H9 (cell line): ENCODE measurements around the gene TM9SF4. TPM values are rescaled to one million over a fixed set of nuclear protein-coding genes. Genes with fewer than 3 reads are reported as not detected.

Experiments
- DNase-seq: peaks from one replicate; pipeline ENCODE4 v3.0.0-alpha.2; 2017
- H2AFZ ChIP-seq: one replicate; pipeline ENCODE4 v1.6.1; 2013; ENCODE audit warnings: mild to moderate bottlenecking, low read length, control low read depth, moderate library complexity
- H2AK5ac ChIP-seq: 2 replicates; pipeline ENCODE4 v1.6.1; 2013; ENCODE audit warnings: low read length, control low read depth, mixed read lengths; ENCODE audit not compliant: insufficient read length
- H2BK120ac ChIP-seq: one replicate; pipeline ENCODE4 v1.6.1; 2013; ENCODE audit warnings: low read depth, mild to moderate bottlenecking, low read length, control low read depth, inconsistent platforms; ENCODE audit not compliant: poor library complexity, severe bottlenecking
- H2BK12ac ChIP-seq: 2 replicates; pipeline ENCODE4 v1.6.1; 2013; ENCODE audit warnings: low read length, control low read depth, mixed read lengths, low read depth; ENCODE audit not compliant: insufficient read length
- H2BK15ac ChIP-seq: 2 replicates; pipeline ENCODE4 v1.6.1; 2013; ENCODE audit warnings: low read depth, low read length, control low read depth
- H2BK20ac ChIP-seq: one replicate; pipeline ENCODE4 v1.6.1; 2013; ENCODE audit warnings: low read depth, mild to moderate bottlenecking, low read length, control low read depth, inconsistent platforms; ENCODE audit not compliant: poor library complexity, severe bottlenecking
- H2BK5ac ChIP-seq: 2 replicates; pipeline ENCODE4 v1.6.1; 2013; ENCODE audit warnings: low read length, control low read depth, mixed read lengths; ENCODE audit not compliant: insufficient read length
- H3K14ac ChIP-seq: 2 replicates; pipeline ENCODE4 v1.6.1; 2013; ENCODE audit warnings: low read length, control low read depth; ENCODE audit not compliant: insufficient read depth
- H3K18ac ChIP-seq: 2 replicates; pipeline ENCODE4 v1.6.1; 2013; ENCODE audit warnings: low read depth, mild to moderate bottlenecking, mixed read lengths, low read length, control low read depth; ENCODE audit not compliant: insufficient read length
- H3K23ac ChIP-seq: 2 replicates; pipeline ENCODE4 v1.6.1; 2013; ENCODE audit warnings: low read length, control low read depth, mixed read lengths, low read depth; ENCODE audit not compliant: insufficient read length
- H3K23me2 ChIP-seq: 2 replicates; pipeline ENCODE4 v1.6.1; 2013; ENCODE audit warnings: low read depth, mild to moderate bottlenecking, mixed read lengths, low read length, control low read depth; ENCODE audit not compliant: insufficient read length, poor library complexity, severe bottlenecking
- H3K27ac ChIP-seq: 2 replicates; pipeline ENCODE4 v1.5.1; 2013; ENCODE audit warnings: low read length, control low read depth, mixed read lengths, low read depth; ENCODE audit not compliant: insufficient read length
- H3K27me3 ChIP-seq: 2 replicates; pipeline ENCODE4 v1.6.1; 2013; ENCODE audit warnings: low read length, control low read depth, inconsistent platforms; ENCODE audit not compliant: insufficient read depth
- H3K4ac ChIP-seq: 2 replicates; pipeline ENCODE4 v1.6.1; 2013; ENCODE audit warnings: low read depth, mild to moderate bottlenecking, control low read depth, inconsistent platforms, low read length, moderate library complexity
- H3K4me1 ChIP-seq: 2 replicates; pipeline ENCODE4 v1.6.1; 2013; ENCODE audit warnings: low read length, control low read depth, inconsistent platforms; ENCODE audit not compliant: insufficient read depth
- H3K4me2 ChIP-seq: 2 replicates; pipeline ENCODE4 v1.6.1; 2013; ENCODE audit warnings: low read length, control low read depth, mixed read lengths; ENCODE audit not compliant: insufficient read length, insufficient read depth
- H3K56ac ChIP-seq: 2 replicates; pipeline ENCODE4 v1.6.1; 2013; ENCODE audit warnings: low read depth, mild to moderate bottlenecking, mixed read lengths, low read length, control low read depth; ENCODE audit not compliant: insufficient read length
- H3K79me1 ChIP-seq: 2 replicates; pipeline ENCODE4 v1.6.1; 2013; ENCODE audit warnings: low read depth, mild to moderate bottlenecking, moderate library complexity, low read length, control low read depth, inconsistent platforms; ENCODE audit not compliant: insufficient read depth, poor library complexity, severe bottlenecking
- H3K79me2 ChIP-seq: 2 replicates; pipeline ENCODE4 v1.6.1; 2013; ENCODE audit warnings: low read length, control low read depth, inconsistent platforms; ENCODE audit not compliant: insufficient read depth
- H3K9ac ChIP-seq: 2 replicates; pipeline ENCODE4 v1.6.1; 2013; ENCODE audit warnings: low read length, control low read depth, mixed read lengths; ENCODE audit not compliant: insufficient read length; ENCODE audit errors: extremely low read depth
- H3K9me3 ChIP-seq: one replicate; pipeline ENCODE4 v1.6.1; 2013; ENCODE audit warnings: low read depth, low read length, inconsistent platforms; ENCODE audit not compliant: control insufficient read depth
- H3T11ph ChIP-seq: one replicate; pipeline ENCODE4 v1.6.1; 2013; ENCODE audit warnings: mild to moderate bottlenecking, low read length, control low read depth, inconsistent platforms
- H4K20me1 ChIP-seq: one replicate; pipeline ENCODE4 v1.6.1; 2013; ENCODE audit not compliant: control insufficient read depth, insufficient read length, insufficient read depth
- H4K5ac ChIP-seq: 2 replicates; pipeline ENCODE4 v1.6.1; 2013; ENCODE audit warnings: low read depth, mild to moderate bottlenecking, mixed read lengths, low read length, control low read depth; ENCODE audit not compliant: insufficient read length
- H4K8ac ChIP-seq: replicated peaks from 2 replicates; pipeline ENCODE4 v1.6.1; 2013; ENCODE audit warnings: low read length, control low read depth, mixed read lengths, low read depth; ENCODE audit not compliant: insufficient read length
- H4K91ac ChIP-seq: 2 replicates; pipeline ENCODE4 v1.6.1; 2013; ENCODE audit warnings: low read depth, mild to moderate bottlenecking, moderate library complexity, mixed read lengths, low read length, control low read depth; ENCODE audit not compliant: insufficient read length
- H3K27ac Mint-ChIP-seq, 3 experiments: 2 replicates in 2 of 3; 3 replicates in 1 of 3; pipeline ENCODE4 v1.8.0; 2020 to 2021; ENCODE audit warnings: mixed read lengths in 3 of 3, mild to moderate bottlenecking in 1 of 3, moderate library complexity in 1 of 3
- H3K27me3 Mint-ChIP-seq: 2 replicates; pipeline ENCODE4 v1.8.0; 2021; ENCODE audit warnings: low read depth, mild to moderate bottlenecking, moderate library complexity, mixed read lengths
- H3K36me3 Mint-ChIP-seq, 3 experiments: 2 replicates in 2 of 3; 3 replicates in 1 of 3; pipeline ENCODE4 v1.8.0; 2020 to 2021; ENCODE audit warnings: low read depth in 3 of 3, mixed read lengths in 3 of 3; ENCODE audit not compliant: insufficient read depth in 1 of 3
- H3K4me1 Mint-ChIP-seq, 2 experiments: 2 replicates each; pipeline ENCODE4 v1.8.0; 2020; ENCODE audit warnings: mixed read lengths in 2 of 2
- H3K4me3 Mint-ChIP-seq, 2 experiments: 2 replicates in 1 of 2; 3 replicates in 1 of 2; pipeline ENCODE4 v1.8.0; 2020 to 2021; ENCODE audit warnings: mild to moderate bottlenecking in 2 of 2, mixed read lengths in 2 of 2, moderate library complexity in 1 of 2
- H3K9me3 Mint-ChIP-seq, 2 experiments: 2 replicates in 1 of 2; 3 replicates in 1 of 2; pipeline ENCODE4 v1.8.0; 2020; ENCODE audit warnings: mild to moderate bottlenecking in 2 of 2, mixed read lengths in 2 of 2, moderate library complexity in 1 of 2
- WGBS: extraction: QIAGEN DNeasy Blood & Tissue Kit; methylation state at CpG from one replicate; pipeline ENCODE4 v1.1.7; 2013; ENCODE audit warnings: missing lambda C conversion rate, low lambda C conversion rate, mixed read lengths; ENCODE audit not compliant: insufficient read length; ENCODE audit errors: extremely low coverage; 5-methylcytosine and 5-hydroxymethylcytosine counted together
- total RNA-seq: library from RNA; stranded (reverse); gene quantifications from 2 replicates; pipeline ENCODE4 v1.2.1, GENCODE V29; 2021
- TF ChIP-seq, protein P1 (sequence below): fragments of 200-600 bp; sonication (generic); conservative IDR thresholded peaks from 3 replicates; pipeline ENCODE4 v1.8.0; 2021; ENCODE audit warnings: antibody characterized with exemption, mild to moderate bottlenecking

TM9SF4 gene
- total RNA-seq, 1 experiment from 2014 or later: 62.3 TPM

DNA sequence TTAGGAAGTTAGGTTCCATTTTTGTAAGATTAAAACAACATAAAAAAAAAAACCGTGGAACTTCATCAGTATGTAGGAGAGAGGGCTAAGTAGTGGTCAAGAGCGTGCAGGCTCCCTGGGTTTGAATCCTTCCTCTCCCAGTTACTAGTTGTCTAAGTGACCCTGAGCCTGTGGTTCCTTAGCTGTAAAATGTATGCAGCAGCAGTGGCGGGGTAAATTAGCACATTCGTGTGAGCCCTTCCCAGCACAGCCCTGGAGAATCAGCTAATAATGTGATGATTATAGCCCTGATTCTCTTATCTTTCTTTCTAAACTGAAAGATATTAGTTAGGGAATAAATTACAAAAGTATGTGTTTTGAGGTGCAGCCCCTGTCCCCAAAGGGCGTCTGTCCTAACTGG is 32.6 kb downstream of the TM9SF4 start:
- H3K27ac Mint-ChIP-seq: no peak overlapping the region
- H3K23me2 ChIP-seq: no peaks in the 10 kb centered on the region
- TF ChIP-seq, protein P1, sequence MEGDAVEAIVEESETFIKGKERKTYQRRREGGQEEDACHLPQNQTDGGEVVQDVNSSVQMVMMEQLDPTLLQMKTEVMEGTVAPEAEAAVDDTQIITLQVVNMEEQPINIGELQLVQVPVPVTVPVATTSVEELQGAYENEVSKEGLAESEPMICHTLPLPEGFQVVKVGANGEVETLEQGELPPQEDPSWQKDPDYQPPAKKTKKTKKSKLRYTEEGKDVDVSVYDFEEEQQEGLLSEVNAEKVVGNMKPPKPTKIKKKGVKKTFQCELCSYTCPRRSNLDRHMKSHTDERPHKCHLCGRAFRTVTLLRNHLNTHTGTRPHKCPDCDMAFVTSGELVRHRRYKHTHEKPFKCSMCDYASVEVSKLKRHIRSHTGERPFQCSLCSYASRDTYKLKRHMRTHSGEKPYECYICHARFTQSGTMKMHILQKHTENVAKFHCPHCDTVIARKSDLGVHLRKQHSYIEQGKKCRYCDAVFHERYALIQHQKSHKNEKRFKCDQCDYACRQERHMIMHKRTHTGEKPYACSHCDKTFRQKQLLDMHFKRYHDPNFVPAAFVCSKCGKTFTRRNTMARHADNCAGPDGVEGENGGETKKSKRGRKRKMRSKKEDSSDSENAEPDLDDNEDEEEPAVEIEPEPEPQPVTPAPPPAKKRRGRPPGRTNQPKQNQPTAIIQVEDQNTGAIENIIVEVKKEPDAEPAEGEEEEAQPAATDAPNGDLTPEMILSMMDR: no peak
- H3K79me1 ChIP-seq: no peaks in the 10 kb centered on the region
- no peaks in the 10 kb centered on the region for H3K9me3 ChIP-seq
- WGBS: no CpG with 5 or more reads among the region's 5 CpGs
- H2AK5ac ChIP-seq: no peak overlapping the region
- no peak for DNase-seq
- no peak overlapping the region for H3K4me2 ChIP-seq
- no peak overlapping the region for H3K9ac ChIP-seq
- H2BK15ac ChIP-seq: no peak overlapping the region
- no peak overlapping the region for H2AFZ ChIP-seq
- no peak overlapping the region for H3K4ac ChIP-seq
- H4K5ac ChIP-seq: no peak overlapping the region
- H4K20me1 ChIP-seq: no peaks in the 10 kb centered on the region
- no peak overlapping the region for H3T11ph ChIP-seq
- peaks cover 58 to 93% (median 84%) of the 10 kb centered on the region in 3 experiments for H3K36me3 Mint-ChIP-seq
- no peak overlapping the region for H3K23ac ChIP-seq
- H3K4me1 Mint-ChIP-seq: no peaks in the 10 kb centered on the region
- H3K27me3 Mint-ChIP-seq: no peaks in the 10 kb centered on the region
- H2BK120ac ChIP-seq: no peak overlapping the region
- H2BK5ac ChIP-seq: no peak overlapping the region
- no peaks in the 10 kb centered on the region for H3K27me3 ChIP-seq
- H3K4me1 ChIP-seq: no peaks in the 10 kb centered on the region
- H2BK20ac ChIP-seq: no peak overlapping the region
- no peak overlapping the region for H3K27ac ChIP-seq
- no peaks in the 10 kb centered on the region for H3K9me3 Mint-ChIP-seq
- H3K4me3 Mint-ChIP-seq: no peak overlapping the region
- no peak overlapping the region for H3K56ac ChIP-seq
- H3K79me2 ChIP-seq: no peaks in the 10 kb centered on the region
- no peak overlapping the region for H2BK12ac ChIP-seq
- no peak overlapping the region for H4K91ac ChIP-seq
- H3K18ac ChIP-seq: no peak overlapping the region
- no peak overlapping the region for H4K8ac ChIP-seq
- no peak overlapping the region for H3K14ac ChIP-seq
